Measurements from ENCODE around the gene MAGEB16. TPM values are rescaled to one million over a fixed set of nuclear protein-coding genes. Genes with fewer than 3 reads are reported as not detected.
A peak's percentile ranks its signal among the peaks of the same experiment; 100 is the strongest.

MAGEB16 gene
- not detected in 2 replicates for total RNA-seq (2014; rRNA removed; shearing (Covaris generic))

DNA sequence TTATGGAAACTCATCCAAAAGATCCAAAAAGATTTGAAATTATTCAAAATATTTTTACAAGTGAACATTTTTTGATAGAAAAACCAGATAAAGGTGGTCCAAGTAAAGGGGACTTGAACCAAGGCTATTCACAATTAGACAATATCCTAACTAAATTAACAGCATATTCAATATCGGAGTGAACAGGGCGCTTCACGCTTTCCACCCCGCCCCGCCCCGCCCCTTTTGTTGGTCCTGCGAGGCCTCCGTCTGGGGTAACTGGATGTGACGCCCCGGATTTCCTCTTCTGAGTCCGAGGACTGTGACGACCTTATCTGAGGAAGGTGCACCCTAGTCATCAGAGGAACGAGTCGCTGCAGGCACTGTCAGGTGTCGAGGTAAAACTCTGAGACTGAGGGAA lies at the start of gene MAGEB16:
Gene MAGEB16, plus strand, starts transcription at position 301 of the 400 bp plus-strand sequence. CDS start 3,855 bp downstream, outside the sequence.
- no peak for DNase-seq (ENCODE audit: low spot score)

GRCh38 chrX:35773958-35774564 lies 24.1 kb upstream of the MAGEB16 start:
- no peak for DNase-seq (ENCODE audit: low spot score)

GRCh38 chrX:35785075-35785474 lies 13.1 kb upstream of the MAGEB16 start:
- DNase-seq (ENCODE audit: low spot score): no peak

DNA sequence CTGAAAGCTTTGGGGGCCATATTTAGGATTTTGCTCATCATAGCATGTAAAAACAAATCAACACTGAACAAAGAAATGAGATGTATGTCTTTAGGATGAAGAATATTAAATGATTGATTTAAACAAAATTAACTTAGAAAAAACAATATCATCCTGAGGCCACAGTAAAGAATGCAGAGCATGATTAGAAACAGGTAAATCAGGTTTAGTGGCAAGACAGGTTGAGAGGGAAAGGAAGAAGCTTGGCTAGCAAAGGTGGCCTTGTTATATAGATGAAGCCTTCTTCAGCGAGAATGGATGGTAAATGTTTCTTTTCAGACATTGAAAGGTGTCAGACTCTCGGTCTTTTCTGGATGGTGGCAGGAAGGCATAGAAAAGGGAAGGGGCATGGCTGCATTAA lies 11.9 kb upstream of the MAGEB16 start:
- peak; percentile 47 for DNase-seq (ENCODE audit: low spot score)

DNA sequence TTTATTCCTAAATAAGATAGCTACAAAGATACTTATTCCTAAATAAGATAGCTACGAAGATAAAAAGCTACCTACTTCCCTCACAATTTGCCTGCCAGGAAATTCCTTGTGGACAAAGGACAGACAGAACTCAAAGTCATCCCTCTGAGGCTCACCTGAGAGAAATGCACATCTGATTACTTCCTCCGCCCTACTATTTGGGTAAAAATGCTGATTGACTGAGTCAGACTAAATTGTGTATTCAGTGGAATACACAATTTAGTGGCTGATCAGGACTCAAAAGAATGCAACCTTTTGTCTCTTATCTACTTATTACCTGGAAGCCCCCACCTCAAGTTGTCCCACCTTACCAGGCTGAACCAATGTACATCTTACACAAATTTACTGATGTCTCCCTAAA lies 10.3 kb upstream of the MAGEB16 start:
- no peak for DNase-seq (ENCODE audit: low spot score)

DNA sequence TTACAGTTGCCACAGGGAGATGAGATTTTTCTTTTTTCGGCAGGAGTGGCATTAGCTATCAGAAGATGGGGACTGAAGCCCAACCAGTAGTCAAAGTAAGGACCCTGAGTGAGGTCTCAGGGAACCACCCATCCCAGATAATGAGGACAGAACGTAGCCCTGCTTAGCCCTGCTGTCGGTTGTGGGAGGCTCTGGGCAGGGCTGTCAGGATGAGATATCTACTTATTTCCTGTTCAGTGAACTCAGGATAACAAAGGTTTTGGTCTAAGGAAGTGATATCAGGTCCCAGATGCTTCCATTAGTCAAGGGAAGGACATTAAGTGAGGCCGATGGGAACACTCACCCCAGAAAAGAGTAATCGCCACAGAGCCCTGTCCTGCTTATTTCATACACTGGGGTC lies 2.3 kb downstream of the MAGEB16 start:
- no peak for DNase-seq (ENCODE audit: low spot score)

- peak; percentile 49 for DNase-seq (ENCODE audit: low spot score)
Observed at GRCh38 chrX:35809781-35810180, 11.6 kb downstream of the MAGEB16 start.

DNA sequence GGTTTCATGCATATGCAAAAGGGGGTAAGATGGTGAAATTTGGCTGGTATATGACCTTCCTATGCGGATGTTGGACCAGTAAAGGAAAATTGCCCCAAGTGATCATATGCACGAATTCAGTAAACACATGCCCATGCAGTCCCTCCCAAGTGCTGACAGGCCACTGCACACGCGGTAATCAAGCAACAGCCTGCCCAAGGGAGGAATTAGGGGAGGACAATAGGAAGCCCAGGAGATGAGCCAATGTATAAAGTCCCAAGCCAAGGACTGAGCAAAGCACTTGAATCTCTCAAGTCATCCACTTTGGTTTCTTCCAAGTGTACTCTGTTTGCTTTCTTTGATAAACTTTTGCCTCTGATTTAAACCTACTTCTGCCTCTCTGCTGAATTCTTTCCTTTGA lies 21.1 kb downstream of the MAGEB16 start:
- DNase-seq (ENCODE audit: low spot score): no peak

DNA sequence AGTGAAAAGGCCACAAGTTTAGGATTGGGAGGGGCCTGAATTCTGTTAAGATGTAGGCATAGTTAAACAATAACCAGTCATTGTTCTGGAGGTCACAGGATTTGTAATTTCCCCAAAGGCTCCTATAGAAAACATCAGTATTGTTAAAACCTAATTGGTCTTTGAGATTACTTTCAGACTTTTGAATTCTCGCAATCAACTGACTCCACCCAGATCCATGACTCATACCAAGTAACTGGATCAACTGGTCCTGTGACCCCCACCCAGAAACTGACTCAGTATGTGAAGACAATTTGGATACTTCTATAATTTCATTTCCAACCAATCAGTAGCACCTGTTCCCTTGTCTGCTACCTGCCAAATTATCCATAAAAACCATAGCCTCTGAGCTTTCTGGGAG lies 28.4 kb downstream of the MAGEB16 start:
- DNase-seq (ENCODE audit: low spot score): peak; percentile 54

- no peak for DNase-seq (ENCODE audit: low spot score)
Observed at GRCh38 chrX:35829501-35829900, 31.4 kb downstream of the MAGEB16 start.

DNA sequence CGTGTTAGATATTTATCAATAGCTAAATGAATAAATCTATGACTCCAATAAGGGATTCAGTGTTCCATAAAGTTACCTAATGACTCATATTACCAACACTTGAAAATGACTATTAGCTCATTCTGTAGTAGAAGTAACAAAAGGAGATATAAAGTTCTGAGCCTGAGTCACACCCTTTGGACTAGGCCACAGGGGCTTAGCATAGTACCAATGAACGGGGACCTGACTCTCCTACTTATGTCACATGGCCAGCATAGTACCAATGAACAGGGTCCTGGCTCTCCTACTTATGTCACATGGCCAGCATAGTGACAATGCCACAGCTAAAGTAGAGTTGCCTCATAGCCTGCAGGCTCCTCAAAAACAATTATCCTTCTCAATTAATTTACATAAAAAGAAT lies 43.7 kb downstream of the MAGEB16 start:
- DNase-seq (ENCODE audit: low spot score): no peak

DNA sequence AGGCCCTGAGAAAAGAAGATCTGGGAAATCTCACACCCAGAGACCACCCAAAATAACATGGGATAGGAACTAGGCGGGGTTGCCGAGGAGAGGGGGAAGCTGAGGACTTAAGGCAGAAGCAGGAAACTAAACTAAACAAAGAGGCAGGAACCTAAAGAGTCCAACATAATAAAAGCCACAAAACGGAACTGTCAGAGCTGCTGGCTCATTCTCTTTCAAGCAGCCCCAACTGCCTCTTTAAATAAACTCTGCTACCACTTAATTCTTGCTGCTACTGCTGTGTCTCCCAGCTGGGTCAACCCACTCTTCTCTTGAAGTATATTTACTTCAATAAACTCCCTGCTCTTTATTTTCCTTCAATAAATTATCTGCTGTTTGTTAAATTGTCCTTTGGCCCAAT lies 44.5 kb downstream of the MAGEB16 start:
- no peak for DNase-seq (ENCODE audit: low spot score)

GRCh38 chrX:35847736-35848135 lies 49.6 kb downstream of the MAGEB16 start:
- no peak for DNase-seq (ENCODE audit: low spot score)

Other genes with a start within 250 kb of the MAGEB16 start
- not detected in 2 replicates for gene CFAP47, start 121.4 kb downstream of the MAGEB16 start, total RNA-seq (2014; rRNA removed; shearing (Covaris generic))

Data from HT-29 (cell line).